Measurements from ENCODE around the gene CBR3.
"Not testable (repeated sequence)": the region's sequence is repeated elsewhere in the genome, so short reads cannot be mapped to it uniquely, and the experiment has no call there.

CBR3 gene

GRCh38 chr21:36120304-36120888 lies 14.5 kb upstream of the CBR3 start:
- DNase-seq (ENCODE audit: low spot score) = no peak

- DNase-seq (ENCODE audit: low spot score) = peak; percentile 30
These were observed 11.9 kb upstream of the CBR3 start for GRCh38 chr21:36122977-36123376.

- DNase-seq (ENCODE audit: low spot score) = no peak
These were observed 10.5 kb upstream of the CBR3 start for GRCh38 chr21:36124395-36124794.

DNA sequence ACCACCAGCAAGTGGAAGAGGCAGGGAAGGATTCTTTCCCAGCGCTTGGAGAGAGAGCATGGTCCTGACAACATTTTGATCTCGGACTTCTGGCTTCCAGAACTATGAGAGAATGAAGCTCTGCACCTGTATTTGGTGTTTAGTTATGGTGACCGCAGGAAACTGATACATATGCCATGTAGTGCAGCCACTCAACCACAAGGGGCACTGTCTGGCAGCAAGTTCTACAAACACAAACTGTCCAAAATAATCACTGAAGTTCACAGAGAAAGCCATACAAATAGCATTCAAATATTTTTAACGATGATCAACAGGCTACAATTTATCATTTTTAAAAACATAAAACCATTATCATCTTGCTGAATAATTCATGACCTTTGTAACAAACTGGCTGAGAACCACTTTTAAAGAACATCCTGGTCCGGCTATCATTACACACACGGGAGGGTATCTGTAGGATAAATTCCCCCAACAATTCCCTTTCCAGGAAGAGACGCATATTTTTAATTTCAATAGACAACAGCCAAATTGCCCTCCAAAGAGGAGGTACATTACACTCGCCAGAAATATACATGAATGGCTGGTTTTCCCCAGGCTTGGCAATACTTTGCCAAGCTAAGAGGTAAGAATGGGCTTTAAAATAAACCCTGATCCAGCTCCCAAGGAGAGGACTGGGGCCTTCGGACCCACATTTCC lies 9.2 kb upstream of the CBR3 start:
- peak; percentile 62 for DNase-seq (ENCODE audit: low spot score)

DNA sequence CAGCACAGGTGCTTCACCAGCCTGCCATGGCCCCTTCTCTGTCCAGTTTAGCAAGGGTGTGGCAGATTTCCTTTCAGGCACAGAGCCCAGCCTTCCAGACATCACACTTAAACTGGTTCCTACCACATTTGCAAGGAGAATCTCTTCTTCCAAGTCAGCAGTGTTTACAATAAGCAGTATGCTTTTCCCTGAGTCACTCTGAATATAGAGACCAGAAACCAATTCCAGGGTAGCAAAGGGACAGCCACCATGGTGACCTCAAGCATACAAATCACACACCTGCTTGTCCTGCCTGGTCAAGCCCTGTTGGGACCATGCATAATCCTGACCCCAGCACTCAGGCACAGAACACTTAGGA lies 8.7 kb upstream of the CBR3 start:
- DNase-seq (ENCODE audit: low spot score) = no peak

GRCh38 chr21:36126621-36127110 lies 8.2 kb upstream of the CBR3 start:
- DNase-seq (ENCODE audit: low spot score) = no peak

DNA sequence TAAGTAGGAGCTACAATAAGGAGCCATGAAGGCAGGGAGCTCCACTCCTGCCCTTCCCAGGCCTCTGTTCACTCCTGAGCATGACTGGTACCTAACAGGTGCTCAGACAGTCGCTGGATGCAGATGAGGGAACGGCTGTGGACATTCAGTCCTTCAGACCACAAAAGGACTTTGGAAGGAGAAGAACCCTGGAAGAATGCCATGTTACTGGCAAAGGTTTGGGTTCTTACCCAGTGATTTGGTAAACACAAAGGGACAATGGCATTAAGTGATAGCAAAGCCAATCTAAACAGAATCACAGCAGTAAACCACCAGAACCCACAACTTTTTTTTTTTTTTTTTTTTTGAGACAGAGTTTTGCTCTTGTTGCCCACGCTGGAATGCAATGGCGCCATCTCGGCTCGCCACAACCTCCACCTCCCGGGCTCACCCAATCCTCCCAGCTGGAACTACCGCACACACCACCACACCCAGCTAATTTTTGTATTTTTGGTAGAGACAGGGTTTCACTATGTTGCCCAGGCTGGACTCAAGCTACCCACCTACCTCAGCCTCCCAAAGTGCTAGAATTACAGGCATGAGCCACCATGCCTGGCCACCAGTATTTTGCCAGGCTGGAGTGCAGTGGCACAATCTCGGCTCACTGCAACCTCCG lies 7.5 kb upstream of the CBR3 start:
- no peak for DNase-seq (ENCODE audit: low spot score)

GRCh38 chr21:36127977-36128376 lies 6.9 kb upstream of the CBR3 start:
- no peak for DNase-seq (ENCODE audit: low spot score)

DNA sequence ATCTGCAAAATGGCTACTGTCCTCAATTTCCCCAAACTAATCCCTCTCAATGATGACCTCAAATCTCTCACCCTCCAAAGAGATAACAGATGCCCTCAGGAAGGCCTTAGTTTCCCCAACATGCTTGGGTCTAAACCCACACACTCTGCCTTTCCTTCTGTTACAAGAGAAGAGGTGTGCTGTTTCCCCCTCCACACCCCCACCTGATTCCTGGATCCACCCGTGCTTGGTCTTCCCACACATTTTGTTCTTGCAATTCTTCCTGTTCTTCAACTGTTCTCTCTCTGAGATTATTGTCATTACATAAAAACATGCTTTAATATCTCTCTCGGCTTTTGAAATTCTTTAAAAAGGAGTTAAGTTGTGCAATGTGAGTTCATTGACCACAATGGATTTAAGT lies 5.7 kb upstream of the CBR3 start:
- no peak for DNase-seq (ENCODE audit: low spot score)

- not testable (repeated sequence) for DNase-seq (ENCODE audit: low spot score)
These were observed 4.5 kb upstream of the CBR3 start for GRCh38 chr21:36130414-36130762.

DNA sequence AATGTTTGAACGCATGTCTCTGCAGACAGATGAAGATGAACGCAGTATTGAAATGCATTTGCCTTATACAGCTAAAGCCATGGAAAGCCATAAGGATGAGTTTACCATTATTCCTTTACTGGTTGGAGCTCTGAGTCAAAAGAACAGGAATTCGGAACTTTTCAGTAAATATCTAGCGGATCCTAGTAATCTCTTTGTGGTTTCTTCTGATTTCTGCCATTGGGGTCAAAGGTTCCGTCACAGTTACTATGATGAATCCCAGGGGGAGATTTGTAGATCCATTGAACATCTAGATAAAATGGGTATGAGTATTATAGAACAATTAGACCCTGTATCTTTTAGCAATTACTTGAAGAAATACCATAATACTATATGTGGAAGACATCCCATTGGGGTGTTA lies 4.0 kb upstream of the CBR3 start:
- not testable (repeated sequence) for DNase-seq (ENCODE audit: low spot score)

DNA sequence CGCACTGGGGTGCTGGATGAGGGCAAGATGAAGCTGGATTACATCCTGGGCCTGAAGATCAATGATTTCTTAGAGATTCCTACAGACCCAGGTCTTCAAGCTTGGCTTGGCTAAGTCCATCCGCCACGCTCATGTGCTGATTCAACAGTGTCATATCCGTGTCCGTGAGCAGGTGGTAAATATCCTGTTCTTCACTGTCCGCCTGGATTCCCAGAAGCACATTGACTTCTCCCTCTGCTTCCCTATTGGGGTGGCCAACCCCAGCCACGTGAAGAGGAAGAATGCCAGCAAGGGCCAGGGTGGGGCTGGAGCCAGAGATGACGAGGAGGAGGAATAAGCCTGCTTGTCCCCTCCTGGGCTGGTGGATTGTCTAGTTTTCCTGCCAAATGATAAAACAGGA lies 2.2 kb upstream of the CBR3 start:
- no peak for DNase-seq (ENCODE audit: low spot score)

DNA sequence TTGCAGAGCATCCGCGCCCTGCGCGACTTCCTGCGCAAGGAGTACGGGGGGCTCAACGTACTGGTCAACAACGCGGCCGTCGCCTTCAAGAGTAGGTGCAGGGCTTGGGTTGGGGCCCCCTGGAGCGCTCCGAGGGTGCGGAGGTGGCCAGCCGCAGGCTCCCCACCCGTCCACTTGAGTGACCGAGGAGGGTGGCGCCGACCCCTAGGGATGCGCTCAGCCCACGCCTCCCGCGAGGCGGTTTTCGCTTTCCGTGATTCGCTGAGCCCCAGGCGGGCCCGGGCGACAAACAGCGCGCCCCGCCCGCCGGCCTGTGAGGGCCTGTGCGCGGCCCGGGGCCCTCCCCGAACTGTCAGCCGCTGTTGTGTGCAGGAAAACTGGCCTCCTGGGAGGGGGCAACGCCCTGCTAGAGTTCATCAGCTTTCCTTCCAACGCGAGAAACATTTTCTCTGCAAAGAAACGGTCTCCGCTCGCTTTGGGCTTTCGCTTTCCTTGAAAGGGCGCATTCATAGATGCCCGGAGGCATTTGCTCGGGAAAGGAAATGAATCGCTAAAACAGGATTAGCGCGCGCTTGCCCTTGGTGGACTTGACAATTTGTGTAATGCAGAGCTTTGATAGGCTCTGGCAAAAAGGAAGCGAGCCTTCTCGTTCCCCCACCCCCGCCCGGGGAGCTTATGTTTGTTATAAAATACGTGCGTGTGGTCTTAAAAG lies 668 bp downstream of the CBR3 start:
- peak; percentile 54 for DNase-seq (ENCODE audit: low spot score)

DNA sequence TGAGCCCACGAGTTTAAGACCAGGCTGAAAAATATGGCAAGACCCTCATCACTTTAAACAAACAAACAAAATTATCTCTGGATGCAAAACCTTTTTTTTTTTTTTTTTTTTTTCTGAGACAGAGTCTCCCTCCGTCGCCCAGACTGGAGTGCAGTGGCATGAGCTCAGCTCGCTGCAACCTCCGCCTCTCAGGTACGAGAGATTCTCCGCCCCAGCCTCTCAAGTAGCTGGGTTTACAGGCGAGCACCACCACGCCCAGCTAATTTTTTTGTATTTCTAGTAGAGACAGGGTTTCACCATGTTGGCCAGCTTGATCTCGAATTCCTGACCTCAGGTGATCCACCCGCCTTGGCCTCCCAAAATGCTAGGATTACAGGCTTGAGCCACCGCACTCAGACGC lies 4.9 kb downstream of the CBR3 start:
- DNase-seq (ENCODE audit: low spot score) = not testable (repeated sequence)

- peak; percentile 99 for DNase-seq (ENCODE audit: low spot score)
These were observed 6.6 kb downstream of the CBR3 start for GRCh38 chr21:36141513-36141925.

DNA sequence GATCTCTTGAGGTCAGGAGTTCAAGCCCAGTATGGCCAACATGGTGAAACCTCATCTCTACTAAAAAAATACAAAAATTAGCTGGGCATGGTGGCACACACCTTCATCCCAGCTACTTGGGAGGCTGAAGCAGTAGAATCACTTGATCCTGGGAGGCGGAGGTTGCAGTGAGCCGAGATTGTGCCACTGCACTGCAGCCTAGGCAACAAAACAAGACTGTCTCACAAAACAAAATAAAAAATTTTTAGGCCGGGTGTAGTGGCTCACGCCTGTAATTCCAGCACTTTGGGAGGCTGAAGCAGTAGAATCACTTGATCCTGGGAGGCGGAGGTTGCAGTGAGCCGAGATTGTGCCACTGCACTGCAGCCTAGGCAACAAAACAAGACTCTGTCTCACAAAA lies 9.4 kb downstream of the CBR3 start:
- DNase-seq (ENCODE audit: low spot score) = not testable (repeated sequence)

GRCh38 chr21:36145259-36145658 lies 10.4 kb downstream of the CBR3 start:
- DNase-seq (ENCODE audit: low spot score) = no peak

DNA sequence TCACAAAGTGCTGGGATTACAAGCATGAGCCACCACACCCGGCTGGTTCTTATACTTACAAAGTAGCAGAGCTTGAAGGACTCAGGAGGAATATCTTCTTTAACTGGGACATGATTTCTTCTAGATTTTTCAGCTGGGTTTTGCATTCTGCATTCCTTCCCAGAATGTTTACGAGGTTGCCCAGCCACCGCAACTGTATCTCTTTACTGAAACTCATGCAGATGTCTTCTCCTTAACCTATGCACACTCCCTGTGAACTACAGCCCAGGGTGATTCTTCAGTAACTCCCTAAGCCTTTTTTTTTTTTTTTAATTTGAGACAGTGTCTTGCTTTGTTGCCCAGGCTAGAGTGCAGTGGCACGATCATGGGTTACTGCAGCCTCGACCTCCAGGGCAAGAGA lies 13.0 kb downstream of the CBR3 start:
- DNase-seq (ENCODE audit: low spot score) = no peak

- no peak for DNase-seq (ENCODE audit: low spot score)
These were observed 14.0 kb downstream of the CBR3 start for GRCh38 chr21:36148886-36149285.

- no peak for DNase-seq (ENCODE audit: low spot score)
These were observed 15.2 kb downstream of the CBR3 start for GRCh38 chr21:36149788-36150711.

GRCh38 chr21:36155603-36156338 lies 20.9 kb downstream of the CBR3 start:
- peak; percentile 44 for DNase-seq (ENCODE audit: low spot score)
